DND-41 (cell line): ENCODE results near the gene UBE2QL1.

ENCODE experiments used
- CTCF ChIP-seq: IDR thresholded peaks from 2 replicates; pipeline ENCODE4 v1.5.1; 2012; ENCODE audit warnings: borderline replicate concordance, low read length, moderate library complexity, mild to moderate bottlenecking; ENCODE audit not compliant: poor library complexity, severe bottlenecking; ENCODE audit errors: extremely low read depth
- EZH2 ChIP-seq: IDR thresholded peaks from 3 replicates; pipeline ENCODE4 v1.6.1; 2012; ENCODE audit warnings: borderline replicate concordance, low read depth, mild to moderate bottlenecking, moderate library complexity, low read length, inconsistent platforms; ENCODE audit not compliant: severe bottlenecking

- TF ChIP-seq CTCF (no peak), EZH2 (no peak)
These were observed 68.2 kb downstream of the UBE2QL1 start for GRCh38 chr5:6516823-6517222.
